ENCODE measurements around the gene SHOX.

The SHOX gene

GRCh38 chrX:666762-667720 lies 36.5 kb downstream of the SHOX start:
- no peak for DNase-seq (ENCODE audit: low read depth)

- DNase-seq (ENCODE audit: low read depth): no peak
These were observed 40.1 kb downstream of the SHOX start for GRCh38 chrX:670645-671044.

GRCh38 chrX:672931-673330 lies 42.3 kb downstream of the SHOX start:
- DNase-seq (ENCODE audit: low read depth): no peak

GRCh38 chrX:675279-675954 lies 44.8 kb downstream of the SHOX start:
- no peak for DNase-seq (ENCODE audit: low read depth)

- DNase-seq (ENCODE audit: low read depth): no peak
These were observed 45.3 kb downstream of the SHOX start for GRCh38 chrX:675955-676295.

GRCh38 chrX:677376-677775 lies 46.8 kb downstream of the SHOX start:
- no peak for DNase-seq (ENCODE audit: low read depth)

- no peak for DNase-seq (ENCODE audit: low read depth)
These were observed 48.8 kb downstream of the SHOX start for GRCh38 chrX:679291-679979.

GRCh38 chrX:680062-680461 lies 49.5 kb downstream of the SHOX start:
- no peak for DNase-seq (ENCODE audit: low read depth)

GRCh38 chrX:681989-682388 lies 51.4 kb downstream of the SHOX start:
- no peak for DNase-seq (ENCODE audit: low read depth)

- DNase-seq (ENCODE audit: low read depth): no peak
These were observed 52.3 kb downstream of the SHOX start for GRCh38 chrX:682892-683291.

- no peak for DNase-seq (ENCODE audit: low read depth)
These were observed 53.0 kb downstream of the SHOX start for GRCh38 chrX:683576-683975.

- no peak for DNase-seq (ENCODE audit: low read depth)
These were observed 54.8 kb downstream of the SHOX start for GRCh38 chrX:685120-686032.

- no peak for DNase-seq (ENCODE audit: low read depth)
These were observed 59.4 kb downstream of the SHOX start for GRCh38 chrX:689983-690382.

GRCh38 chrX:694800-695199 lies 64.2 kb downstream of the SHOX start:
- no peak for DNase-seq (ENCODE audit: low read depth)

- DNase-seq (ENCODE audit: low read depth): no peak
These were observed 67.6 kb downstream of the SHOX start for GRCh38 chrX:698206-698605.

- DNase-seq (ENCODE audit: low read depth): no peak
These were observed 70.3 kb downstream of the SHOX start for GRCh38 chrX:700936-701335.

- no peak for DNase-seq (ENCODE audit: low read depth)
These were observed 71.1 kb downstream of the SHOX start for GRCh38 chrX:701673-702072.

GRCh38 chrX:703466-703865 lies 72.9 kb downstream of the SHOX start:
- no peak for DNase-seq (ENCODE audit: low read depth)

GRCh38 chrX:703866-704265 lies 73.3 kb downstream of the SHOX start:
- DNase-seq (ENCODE audit: low read depth): no peak

All from stimulated activated CD8-positive, alpha-beta memory T cell treated with anti-CD3 and anti-CD28 coated beads, Interleukin-7, amount 100 ng/mL, for 24 hours (primary cell).